Activated T-cell treated with anti-CD3 and anti-CD28 coated beads, Interleukin-2, amount 50 U/mL, for 1 hour (primary cell): ENCODE measurements around the gene PRRT1B.
"Not testable (repeated sequence)": the region's sequence is repeated elsewhere in the genome, so short reads cannot be mapped to it uniquely, and the experiment has no call there.

Experiments used
- DNase-seq: peaks from one replicate; pipeline ENCODE4 v3.0.0-alpha.2; 2020

Gene PRRT1B

DNA sequence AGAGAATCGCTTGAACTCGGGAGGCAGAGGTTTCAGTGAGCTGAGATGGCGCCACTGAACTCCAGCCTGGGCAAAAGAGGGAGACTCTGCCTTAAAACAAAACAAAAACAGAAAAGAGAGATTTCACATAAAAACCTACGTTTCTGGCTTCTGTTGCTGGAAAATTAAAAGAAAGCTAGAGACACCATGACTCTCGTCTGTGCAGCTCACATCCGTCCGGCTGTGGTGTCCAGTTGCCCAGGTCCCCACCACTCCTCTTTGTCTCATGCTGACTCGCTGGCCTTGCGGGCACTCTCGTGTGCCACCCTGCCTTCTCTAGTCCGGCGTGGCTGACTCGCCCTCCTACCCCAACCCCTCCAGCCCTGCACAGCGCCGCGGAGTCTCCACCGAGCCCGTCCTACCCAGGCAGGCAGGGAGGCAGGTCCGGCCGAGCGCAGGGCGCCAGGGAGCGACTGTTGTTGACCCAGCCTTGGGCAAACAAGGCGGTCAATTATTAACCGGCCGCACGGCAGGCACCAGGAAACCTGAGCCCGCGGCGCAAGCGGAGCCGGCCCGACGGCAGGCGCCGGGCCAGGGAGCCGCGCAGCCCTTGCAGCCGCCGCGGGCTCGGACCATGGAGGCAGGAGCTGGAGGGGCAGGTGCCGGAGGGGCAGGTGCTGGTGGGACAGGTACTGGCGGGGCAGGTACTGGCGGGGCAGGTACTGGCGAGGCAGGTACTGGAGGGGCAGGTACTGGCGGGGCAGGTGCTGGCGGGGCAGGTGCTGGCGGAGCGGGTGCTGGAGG, at the start of gene PRRT1B:
TSS of gene PRRT1B (plus strand) at position 521 of the 783 bp plus-strand sequence. CDS start at position 614, 93 bp downstream.
- DNase-seq: no peak

DNA sequence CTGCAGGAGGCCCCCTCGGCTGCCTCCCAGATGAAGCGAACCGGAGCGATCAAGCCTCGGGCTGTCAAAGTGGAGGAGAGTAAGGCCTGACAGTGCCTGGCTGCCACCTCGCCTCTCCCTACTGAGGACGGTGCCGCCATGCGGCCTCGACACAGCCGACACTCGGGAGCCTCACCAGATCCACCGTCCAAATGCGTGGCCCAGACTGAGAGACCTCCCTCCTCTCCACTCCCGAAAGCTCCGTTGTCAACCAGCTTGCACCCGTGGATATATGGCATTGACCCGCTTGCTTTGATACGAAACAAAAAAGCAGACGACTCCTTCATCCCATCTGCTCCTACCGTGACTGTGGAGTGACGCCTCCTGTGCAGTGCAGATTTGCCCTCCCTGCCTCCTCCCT, 49.5 kb upstream of the PRRT1B start:
- DNase-seq: no peak

DNA sequence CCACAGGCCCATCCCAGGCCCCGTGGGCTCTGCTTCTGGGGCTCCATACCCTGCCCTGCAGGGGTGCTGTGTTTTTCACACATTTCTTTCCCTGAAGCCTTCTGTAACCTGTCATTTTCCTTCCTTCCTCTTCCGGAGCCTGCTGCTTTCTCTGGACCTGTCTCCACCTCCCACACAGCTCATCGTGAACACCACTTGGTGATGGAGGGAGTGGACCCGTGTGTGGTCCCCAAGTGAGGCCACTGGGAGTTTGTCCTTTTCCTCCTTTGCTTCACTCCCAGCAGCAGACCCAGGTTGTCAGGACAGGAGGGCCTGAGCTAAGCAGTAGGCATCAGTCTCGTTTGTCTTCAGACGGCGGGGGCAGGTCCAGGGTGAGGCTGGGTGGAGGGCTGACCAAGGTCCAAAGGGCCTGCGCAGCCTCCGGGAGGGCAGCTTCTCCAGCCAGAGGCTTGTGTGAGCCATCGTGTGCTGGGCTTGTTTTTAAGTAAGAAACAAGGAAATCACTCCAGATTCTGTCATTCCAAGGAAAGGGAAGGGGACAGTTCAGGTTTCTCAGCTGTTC, 48.4 kb upstream of the PRRT1B start:
- DNase-seq: no peak

DNA sequence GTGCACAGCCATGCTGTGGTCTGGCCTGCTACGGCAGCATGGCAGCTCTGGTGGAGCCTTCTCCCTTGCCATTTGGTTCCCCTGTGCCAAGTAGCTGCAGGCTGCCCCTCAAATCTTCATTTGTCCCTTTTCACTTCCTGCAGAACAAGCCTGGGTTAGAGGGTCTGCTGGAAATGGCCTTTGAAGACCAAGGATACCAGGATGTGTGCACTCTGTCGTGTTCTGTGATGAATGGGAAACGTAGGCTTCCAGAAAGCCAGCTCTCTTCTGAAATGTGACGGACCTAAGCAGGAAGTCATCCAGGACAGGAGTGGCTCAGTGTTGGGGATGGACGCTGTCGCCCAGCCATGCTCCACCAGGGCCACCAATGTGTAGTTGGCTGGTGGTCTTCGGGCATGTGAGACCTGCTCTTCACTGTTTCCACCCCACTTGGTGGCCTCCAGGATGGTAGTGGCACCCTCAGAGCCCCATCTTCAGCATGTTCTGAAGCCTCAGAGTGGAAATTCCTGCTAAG, 46.0 kb upstream of the PRRT1B start:
- DNase-seq: no peak

GRCh38 chr9:131500377-131500776, 44.9 kb upstream of the PRRT1B start:
- peak; percentile 67 for DNase-seq

GRCh38 chr9:131500939-131501541, 44.3 kb upstream of the PRRT1B start:
- peak; percentile 63 for DNase-seq

DNA sequence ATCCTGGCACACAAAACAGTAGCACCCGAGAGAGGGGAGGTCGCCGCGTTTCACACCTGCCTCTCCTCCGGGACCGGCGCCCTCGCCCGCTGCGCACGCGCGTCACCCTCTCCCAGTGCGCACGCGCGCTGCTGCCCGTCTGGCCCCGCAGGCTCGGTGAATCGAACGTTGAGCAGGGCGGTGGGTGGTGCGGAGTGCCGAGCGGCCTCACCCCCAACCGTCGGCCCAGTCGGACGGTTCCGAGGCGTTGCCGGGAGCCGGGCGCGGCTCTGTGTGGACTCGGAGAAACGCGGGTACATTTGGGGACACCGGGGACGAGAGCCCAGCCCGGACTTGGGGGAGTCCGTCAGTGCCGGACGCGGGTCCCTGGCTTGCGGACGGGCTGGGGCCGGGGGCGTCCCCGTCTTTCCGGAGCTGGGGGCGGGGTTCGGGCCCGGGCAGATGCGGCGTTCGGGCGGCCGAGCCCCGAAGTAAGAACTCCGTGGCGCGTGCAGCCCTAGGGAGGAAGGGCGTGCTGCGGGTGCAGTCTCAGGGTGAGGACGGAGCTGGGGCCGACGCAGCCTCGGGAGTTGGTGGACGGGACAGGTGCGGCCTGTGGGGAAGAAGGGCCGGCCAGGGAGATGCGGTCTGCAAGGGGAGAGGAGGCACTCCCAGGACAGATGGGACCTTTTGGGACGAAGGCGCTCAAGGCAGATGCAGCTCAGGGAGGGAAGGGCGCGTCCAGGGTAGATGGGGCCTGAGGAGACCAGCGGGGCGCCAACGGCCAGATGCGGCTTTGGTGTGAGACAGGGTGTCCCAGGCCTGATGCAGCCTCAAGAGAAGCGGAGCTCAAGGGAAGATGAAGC, 42.3 kb upstream of the PRRT1B start, which contains the start of gene POMT1:
TSS of gene POMT1 (plus strand) at position 138 of the 845 bp plus-strand sequence. CDS start 1,301 bp downstream, outside the sequence.
- DNase-seq: peak; percentile 90

- DNase-seq: peak; percentile 63
These were observed 41.5 kb upstream of the PRRT1B start for GRCh38 chr9:131503626-131504465.

GRCh38 chr9:131505012-131505411, 40.3 kb upstream of the PRRT1B start:
- DNase-seq: no peak

DNA sequence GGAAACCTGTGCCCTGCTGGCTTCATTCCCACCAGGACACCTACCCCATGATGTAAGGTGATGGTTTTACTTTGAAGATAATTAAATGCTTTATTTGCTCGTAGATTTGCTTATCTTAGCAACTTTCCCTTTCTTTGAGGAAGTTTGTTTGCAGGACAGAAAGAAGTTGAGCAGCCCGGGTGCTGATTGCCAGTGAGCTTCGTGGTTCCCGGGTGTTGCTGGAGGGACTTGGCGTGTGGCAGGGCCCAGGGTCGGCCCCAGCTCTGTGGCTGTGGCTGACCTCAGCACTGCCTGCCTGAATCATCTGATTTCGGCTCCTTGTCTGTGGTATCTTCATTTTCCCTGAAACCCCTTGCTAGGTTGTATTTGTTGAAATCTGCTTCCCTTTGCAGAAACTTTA, 33.9 kb upstream of the PRRT1B start:
- no peak for DNase-seq

DNA sequence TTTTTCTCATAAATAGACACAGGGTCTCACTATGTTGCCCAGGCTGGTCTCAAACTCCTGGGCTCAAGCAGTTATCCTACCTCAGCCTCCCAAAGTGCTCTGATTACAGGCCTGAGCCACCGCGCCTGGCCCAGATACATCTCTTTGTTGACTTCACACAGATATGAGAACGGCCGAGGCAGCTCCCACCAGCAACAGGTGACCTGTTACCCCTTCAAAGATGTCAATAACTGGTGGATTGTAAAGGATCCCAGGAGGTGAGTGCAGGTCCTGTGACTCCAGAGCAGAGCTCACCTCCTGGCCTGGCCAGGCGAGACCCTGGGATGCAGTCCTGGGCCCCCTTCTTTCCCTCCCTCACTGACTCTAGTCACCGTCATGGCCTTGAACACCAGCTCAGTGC, 33.4 kb upstream of the PRRT1B start:
- DNase-seq: no peak

- no peak for DNase-seq
These were observed 32.1 kb upstream of the PRRT1B start for GRCh38 chr9:131513177-131513576.

- not testable (repeated sequence) for DNase-seq
These were observed 29.7 kb upstream of the PRRT1B start for GRCh38 chr9:131515559-131516031.

DNA sequence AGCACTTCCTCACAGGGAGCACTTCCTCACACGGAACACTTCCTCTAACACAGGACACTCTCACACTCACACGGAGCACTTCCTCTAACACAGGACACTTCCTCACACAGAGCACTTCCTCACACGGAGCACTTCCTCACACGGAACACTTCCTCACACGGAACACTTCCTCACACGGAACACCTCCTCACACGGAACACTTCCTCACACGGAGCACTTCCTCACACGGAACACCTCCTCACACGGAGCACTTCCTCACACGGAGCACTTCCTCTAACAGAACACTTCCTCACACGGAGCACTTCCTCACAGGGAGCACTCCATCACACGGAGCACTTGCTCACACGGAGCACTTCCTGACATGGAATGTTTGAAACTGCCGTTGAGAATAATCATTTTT, 29.2 kb upstream of the PRRT1B start:
- DNase-seq: no peak

- DNase-seq: no peak
These were observed 28.4 kb upstream of the PRRT1B start for GRCh38 chr9:131516930-131517329.

GRCh38 chr9:131517761-131518190, 27.5 kb upstream of the PRRT1B start:
- no peak for DNase-seq

DNA sequence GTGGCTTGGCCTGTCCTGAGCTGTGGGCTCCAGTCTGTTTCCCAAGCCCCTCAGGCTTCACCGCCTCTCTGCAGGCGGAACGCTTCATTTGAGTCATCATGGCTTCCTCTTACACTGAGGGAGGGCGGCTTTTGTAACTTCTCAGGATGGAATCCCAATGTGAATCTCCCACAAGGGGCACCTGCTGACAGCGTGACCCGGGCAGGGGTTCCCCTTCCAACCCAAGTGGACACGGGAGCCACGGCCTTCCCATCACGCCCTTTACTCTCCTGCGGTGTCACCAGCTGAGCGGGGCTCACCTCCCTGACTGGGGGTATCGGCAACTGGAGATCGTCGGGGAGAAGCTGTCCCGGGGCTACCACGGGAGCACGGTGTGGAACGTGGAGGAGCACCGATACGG, 26.8 kb upstream of the PRRT1B start:
- no peak for DNase-seq

- no peak for DNase-seq
These were observed 24.8 kb upstream of the PRRT1B start for GRCh38 chr9:131520503-131520902.

DNA sequence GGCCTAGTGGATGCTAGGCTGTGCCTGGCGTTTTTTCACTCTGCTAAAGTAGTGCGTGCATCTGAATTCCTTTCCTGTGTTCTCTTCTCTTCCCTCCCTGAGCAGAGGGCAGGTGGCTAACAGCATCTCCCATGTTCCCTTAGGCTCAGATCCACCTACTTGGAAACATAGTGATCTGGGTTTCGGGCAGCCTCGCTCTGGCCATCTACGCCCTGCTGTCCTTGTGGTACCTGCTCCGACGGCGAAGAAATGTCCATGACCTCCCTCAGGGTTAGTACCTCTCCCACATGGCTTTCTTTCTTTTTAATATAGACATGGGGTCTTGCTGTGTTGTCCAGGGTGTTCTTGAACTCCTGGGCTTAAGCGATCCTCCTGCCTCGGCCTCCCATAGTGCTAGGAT, 24.1 kb upstream of the PRRT1B start:
- no peak for DNase-seq

- no peak for DNase-seq
These were observed 23.5 kb upstream of the PRRT1B start for GRCh38 chr9:131521822-131522221.

GRCh38 chr9:131522257-131523085, 22.9 kb upstream of the PRRT1B start:
- DNase-seq: no peak
